Activated T-cell treated with anti-CD3 and anti-CD28 coated beads, Interleukin-2, amount 50 U/mL, for 4 hours (primary cell): ENCODE results near the gene ELOVL2. TPM values are rescaled to one million over a fixed set of nuclear protein-coding genes. Genes with fewer than 3 reads are reported as not detected.

Experiments
- total RNA-seq, 3 donors: library from RNA; stranded (reverse); gene quantifications; one replicate each; pipeline ENCODE4 v1.2.1, GENCODE V29; 2021

The ELOVL2 gene
- total RNA-seq, 3 donors from 2014 or later: not detected

Other genes with a start within 250 kb of the ELOVL2 start
- gene MAK, start 205.8 kb downstream of the ELOVL2 start, total RNA-seq: under 1 TPM; 0.35 to 0.84 (median 0.58) TPM
- gene GCM2, start 162.3 kb downstream of the ELOVL2 start, total RNA-seq: not detected
- gene SYCP2L, start 157.3 kb downstream of the ELOVL2 start, total RNA-seq: under 1 TPM in 1 of 3 donors, not detected in 2; 0.33 TPM
- gene SMIM13, start 49.5 kb upstream of the ELOVL2 start, total RNA-seq: 10 to 100 TPM; 13.7 to 15.2 (median 14.9) TPM
- gene ERVFRD-1, start 67.4 kb upstream of the ELOVL2 start, total RNA-seq: not detected
- gene NEDD9, start 188.4 kb upstream of the ELOVL2 start, total RNA-seq: 10 to 100 TPM; 19.1 to 31.6 (median 31.5) TPM